ENCODE data around the gene PGLYRP2.

DNA sequence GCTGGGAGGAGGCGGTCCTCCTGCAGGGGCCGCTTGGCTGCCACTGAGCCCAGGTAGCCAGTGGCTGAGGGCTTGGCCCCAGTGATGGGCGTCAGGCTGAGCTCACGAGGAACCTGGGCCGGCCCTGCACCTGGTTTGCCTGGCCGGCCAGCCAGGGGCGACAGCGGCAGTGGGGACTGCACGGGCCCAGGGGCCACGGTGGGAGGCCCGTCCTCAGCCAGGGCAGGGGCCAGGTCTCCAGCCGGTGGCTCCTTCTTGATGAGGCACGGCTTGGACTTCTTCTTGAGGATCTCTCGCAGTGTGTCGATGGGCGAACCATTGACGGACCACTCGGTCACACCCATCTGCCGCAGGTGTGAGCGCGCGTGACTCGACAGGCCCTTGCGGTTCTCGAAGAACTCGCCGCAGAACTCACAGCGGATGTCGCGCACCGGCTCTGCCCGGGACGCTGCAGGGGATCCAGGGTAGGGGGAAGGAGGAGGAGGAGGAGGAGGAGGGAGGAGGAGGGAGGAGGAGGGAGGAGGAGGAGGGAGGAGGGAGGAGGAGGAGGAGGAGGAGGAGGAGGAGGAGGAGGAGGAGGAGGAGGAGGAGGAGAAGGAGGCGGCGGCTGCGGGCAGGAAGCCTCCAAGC is 53.9 kb downstream of the PGLYRP2 start:
- TF ChIP-seq, protein P1, sequence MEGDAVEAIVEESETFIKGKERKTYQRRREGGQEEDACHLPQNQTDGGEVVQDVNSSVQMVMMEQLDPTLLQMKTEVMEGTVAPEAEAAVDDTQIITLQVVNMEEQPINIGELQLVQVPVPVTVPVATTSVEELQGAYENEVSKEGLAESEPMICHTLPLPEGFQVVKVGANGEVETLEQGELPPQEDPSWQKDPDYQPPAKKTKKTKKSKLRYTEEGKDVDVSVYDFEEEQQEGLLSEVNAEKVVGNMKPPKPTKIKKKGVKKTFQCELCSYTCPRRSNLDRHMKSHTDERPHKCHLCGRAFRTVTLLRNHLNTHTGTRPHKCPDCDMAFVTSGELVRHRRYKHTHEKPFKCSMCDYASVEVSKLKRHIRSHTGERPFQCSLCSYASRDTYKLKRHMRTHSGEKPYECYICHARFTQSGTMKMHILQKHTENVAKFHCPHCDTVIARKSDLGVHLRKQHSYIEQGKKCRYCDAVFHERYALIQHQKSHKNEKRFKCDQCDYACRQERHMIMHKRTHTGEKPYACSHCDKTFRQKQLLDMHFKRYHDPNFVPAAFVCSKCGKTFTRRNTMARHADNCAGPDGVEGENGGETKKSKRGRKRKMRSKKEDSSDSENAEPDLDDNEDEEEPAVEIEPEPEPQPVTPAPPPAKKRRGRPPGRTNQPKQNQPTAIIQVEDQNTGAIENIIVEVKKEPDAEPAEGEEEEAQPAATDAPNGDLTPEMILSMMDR (IDR thresholded peaks at IDR 0.05; ENCODE audit: low read depth, low read length) = no peak
- TF ChIP-seq EZH2phosphoT487 (IDR thresholded peaks at IDR 0.05; ENCODE audit: low read depth) = no peak

Data from OCI-LY3 (cell line).